ENCODE results near the gene RPL3.
"Not testable (repeated sequence)": the region's sequence is repeated elsewhere in the genome, so short reads cannot be mapped to it uniquely, and the experiment has no call there.

RPL3 gene

DNA sequence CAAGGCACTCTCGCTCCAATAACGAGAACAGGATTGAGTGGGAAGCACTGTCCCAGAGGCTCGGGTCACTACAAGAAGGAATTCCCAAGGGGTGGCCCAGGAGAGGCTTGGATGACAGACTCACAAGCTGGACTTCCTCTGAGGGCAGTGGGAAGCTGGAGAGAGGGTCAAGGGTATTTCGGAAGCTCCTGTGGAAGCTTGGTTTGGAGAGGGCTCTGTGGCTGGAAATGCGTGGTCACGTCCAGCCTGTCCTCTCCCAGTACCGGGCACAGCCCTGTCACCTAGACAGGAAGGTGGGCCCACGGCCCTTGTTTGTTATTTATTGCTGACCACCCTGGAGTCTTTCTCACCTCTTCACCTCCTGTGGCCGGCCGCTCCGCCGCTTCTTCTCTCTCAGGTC is 35.7 kb upstream of the RPL3 start:
- no peak for DNase-seq
- in situ Hi-C loops (cut with HindIII; ENCODE audit: low pct_ligation_motif_present, low pct_unique_long_range_greater_than_20kb, low sequenced_read_pairs) = no loop called here

DNA sequence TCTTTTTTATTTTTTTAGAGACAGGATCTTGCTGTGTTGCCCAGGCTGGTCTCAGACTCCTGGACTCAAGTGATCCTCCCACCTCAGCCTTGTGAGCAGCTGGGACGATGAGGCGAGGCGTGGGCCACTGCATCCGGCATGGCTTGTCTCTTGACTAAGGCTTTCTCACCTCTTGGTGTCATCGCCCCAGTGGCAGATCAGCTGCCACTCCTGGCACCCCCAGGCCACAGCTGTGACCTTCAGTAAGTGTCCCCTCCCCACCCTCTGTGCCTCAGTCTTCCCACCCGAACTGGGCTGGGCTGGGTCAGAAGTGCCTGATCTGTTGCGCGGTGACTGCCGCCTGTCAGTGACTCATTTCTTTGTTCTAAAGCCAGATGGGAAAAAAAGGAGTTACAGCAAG is 33.9 kb upstream of the RPL3 start:
- no peak for DNase-seq
- in situ Hi-C loops (cut with HindIII; ENCODE audit: low pct_ligation_motif_present, low pct_unique_long_range_greater_than_20kb, low sequenced_read_pairs) = no loop called here

DNA sequence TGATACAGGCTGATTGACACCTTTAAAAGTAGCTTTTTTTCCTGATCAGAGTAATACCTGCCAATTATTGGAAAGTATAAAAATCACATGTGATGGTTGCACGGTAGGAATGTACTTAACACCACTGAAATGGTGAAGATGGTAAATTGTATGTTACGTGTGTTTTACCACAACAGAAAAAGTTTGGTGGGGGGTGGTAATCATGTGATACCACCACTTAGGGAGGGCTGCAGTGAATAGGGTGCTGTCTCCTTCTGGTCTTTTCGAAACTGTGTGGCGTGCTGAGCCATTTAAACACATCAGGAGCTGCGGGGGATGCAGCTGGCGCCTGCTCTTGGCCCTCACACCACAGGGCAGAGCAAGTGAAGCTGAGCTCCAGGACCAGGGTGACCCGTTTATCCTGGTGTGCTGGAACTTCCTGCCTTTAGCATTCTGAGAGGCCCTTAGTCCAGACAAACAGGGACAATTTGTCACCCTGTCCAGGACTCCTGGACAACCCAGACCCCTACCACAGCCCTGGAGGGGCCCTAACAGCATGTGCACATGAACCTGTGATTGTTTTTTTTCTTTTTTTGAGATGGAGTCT is 33.0 kb upstream of the RPL3 start:
- in situ Hi-C loops (cut with HindIII; ENCODE audit: low pct_ligation_motif_present, low pct_unique_long_range_greater_than_20kb, low sequenced_read_pairs) = no loop called here
- no peak for DNase-seq

DNA sequence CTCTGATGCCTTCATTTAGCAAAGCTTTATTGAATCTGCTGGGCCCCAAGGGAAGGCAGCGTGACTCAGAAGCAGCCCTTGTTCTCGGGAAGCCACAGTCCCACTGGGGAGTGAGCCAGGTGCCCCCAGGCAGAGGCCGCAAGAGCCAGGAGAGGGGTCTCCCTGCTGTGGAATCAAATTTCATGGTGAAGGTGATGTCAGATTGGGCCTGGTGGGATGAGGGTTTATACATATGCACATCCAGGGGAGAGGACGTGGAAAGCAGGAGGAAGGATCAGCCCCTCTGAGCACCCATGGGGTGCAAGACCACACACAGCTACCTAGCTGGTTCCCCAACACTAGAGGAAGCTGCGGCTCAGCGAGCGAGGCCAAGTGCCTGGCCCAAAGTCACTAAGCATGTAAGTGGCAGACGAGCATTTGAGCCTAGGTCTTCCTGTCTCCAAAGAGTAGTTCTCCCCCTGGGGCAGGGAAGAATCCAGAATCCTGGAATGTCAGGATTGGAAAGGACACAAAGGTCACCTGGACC is 32.3 kb upstream of the RPL3 start:
- in situ Hi-C loops (cut with HindIII; ENCODE audit: low pct_ligation_motif_present, low pct_unique_long_range_greater_than_20kb, low sequenced_read_pairs) = no loop called here
- no peak for DNase-seq

DNA sequence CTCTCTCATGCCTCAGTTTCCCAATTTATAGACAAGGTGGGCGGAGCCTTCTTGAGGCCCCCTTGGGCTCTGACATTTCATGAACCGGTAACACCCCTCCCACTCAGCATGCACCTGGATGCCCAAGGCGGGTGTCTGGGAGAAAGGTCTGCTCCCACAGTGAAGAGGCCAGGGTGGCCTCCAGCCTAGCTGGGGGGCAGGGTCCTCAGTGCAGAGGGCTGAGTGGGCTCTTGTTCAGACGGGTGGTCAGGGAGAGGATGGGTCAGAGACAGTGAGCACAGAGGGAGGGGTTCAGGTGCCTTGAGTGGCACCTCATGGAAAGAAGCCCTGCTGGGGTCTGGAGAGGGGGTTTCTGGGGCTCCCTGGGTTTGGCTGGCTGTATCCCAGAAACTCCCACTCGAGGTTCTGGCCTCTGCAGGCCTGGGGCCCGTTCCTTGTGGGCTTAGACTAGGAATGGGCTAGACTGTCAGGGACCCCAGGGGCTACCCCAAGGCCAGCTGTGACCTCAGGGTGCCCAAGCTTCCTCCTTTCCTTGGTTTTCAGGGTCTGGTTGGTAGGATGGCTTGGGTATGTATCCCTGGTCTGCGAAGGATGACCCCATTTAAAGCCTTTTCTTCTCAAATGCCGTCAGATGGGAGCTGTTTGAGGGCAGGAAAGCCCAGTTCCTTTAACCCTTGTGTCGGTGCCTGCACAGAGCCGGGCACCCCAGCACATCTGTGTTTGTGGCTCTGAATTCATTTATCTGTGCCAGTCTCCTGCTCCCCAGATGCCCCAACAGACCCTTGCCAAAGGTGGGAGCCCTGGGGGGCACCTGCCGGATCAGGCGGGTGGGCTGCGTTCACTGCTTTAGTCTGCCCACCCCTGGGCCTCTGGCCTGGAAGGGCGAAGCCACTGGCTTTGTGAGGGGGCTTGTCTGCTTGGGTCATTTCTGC is 31.6 kb upstream of the RPL3 start:
- DNase-seq = no peak
- in situ Hi-C loops (cut with HindIII; ENCODE audit: low pct_ligation_motif_present, low pct_unique_long_range_greater_than_20kb, low sequenced_read_pairs) = no loop called here

DNA sequence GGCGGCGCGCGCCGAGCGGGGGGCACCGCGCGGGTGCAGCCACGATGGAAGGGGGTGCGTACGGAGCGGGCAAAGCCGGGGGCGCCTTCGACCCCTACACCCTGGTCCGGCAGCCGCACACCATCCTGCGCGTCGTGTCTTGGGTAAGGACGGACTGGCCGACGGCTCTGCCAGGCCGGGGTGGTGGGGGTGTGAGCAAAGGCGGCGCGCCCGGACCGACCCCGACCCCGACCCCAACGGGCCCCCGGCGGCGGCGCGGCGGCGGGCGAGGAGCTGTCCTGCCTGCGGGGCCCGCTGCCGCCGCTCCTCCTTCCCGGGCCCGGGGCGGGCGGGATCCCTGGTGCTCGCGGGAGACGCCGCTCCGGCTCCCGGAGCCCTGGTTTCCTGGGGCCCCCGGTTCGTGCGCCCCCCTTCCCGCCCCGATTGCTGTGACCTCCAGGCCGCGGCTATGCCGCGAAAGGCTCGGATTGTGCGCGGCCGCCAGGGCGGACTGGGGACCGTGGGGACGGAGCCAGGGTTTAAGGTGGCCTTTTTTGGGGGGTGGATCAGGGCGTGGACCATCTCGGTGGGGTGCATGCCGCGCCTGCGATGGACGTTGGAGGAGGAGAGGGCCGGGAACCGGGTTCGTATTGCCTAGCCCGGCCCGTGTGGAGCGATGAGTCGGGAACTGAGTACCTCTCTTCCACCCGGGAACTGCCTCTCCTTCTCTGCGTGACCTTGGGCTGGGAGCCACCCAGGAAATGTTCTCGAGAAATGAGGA is 30.7 kb upstream of the RPL3 start, which contains the start of gene SYNGR1:
TSS of gene SYNGR1 (plus strand) at position 25 of the 760 bp plus-strand sequence. CDS start at position 45, 20 bp downstream.
- no peak for DNase-seq
- in situ Hi-C loops (cut with HindIII; ENCODE audit: low pct_ligation_motif_present, low pct_unique_long_range_greater_than_20kb, low sequenced_read_pairs) = no loop called here

DNA sequence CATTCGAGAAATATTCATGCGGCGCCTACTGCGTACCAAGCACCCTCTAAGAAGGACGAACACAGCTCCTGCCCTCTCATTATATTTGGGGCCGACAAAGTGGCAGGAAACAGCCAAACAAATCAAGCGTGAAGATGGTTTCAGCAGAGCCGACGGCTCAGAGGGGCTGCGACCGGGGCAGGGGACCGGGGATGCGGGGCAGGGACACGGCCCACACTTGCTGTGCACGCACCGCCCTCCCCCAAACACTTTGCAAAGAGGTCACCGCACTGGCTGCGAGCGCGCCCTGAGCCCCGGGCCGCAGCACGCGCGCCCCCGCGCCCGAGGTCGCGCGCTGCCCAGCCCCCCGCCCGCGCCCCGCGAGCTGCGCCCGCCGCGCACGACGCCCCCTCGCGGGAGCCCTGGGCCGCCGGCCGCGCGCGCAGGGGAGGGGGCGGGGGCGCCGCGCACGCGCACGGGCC is 30.1 kb upstream of the RPL3 start:
- in situ Hi-C loops (cut with HindIII; ENCODE audit: low pct_ligation_motif_present, low pct_unique_long_range_greater_than_20kb, low sequenced_read_pairs) = no loop called here
- peak; percentile 5 for DNase-seq

DNA sequence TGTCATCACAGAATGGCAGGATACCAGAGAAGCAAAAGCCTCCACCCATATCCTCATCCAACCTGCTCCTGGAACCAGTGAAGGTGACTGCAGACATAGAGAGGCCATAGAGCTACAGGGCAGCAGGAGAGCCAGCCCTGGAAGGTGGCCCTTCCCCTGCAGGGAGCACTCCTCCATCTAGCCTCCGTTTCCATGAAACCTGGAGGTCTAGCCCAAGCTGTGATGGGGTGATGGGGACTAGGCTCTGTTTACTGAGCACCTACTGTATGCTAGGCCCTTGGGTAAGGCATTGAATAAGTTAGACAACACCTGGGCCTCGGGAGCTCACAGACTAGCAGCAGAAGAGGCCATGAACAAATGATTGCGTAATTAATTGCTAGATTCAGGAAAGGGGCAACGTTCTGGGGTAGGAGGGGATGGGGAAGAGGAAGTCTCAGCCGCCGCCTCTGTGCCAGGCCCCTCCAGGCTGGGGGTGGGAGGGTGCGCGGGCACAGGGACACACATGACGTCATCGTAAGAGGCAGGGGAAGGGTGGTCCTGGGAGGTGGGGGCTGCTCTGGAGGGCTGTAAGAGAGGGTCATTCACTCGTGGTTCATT is 29.6 kb upstream of the RPL3 start:
- in situ Hi-C loops (cut with HindIII; ENCODE audit: low pct_ligation_motif_present, low pct_unique_long_range_greater_than_20kb, low sequenced_read_pairs) = no loop called here
- no peak for DNase-seq

DNA sequence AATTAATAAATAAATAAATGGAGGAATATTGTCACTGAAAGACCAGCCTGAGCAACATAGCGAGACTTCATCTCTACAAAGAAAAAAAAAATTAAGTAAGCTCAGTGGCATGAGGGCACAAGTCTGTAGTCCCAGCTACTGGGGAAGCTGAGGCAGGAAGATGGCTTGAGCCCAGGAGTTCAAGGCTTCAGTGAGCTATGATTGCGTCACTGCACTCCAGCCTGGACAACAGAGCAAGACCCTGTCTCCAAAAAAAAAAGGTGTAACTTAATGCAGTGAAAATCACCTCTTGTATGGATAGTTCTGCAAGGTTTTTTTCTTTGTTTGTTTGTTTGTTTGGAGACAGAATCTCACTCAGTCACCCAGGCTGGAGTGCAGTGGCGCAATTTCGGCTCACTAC is 25.8 kb upstream of the RPL3 start:
- no peak for DNase-seq
- in situ Hi-C loops (cut with HindIII; ENCODE audit: low pct_ligation_motif_present, low pct_unique_long_range_greater_than_20kb, low sequenced_read_pairs) = no loop called here

DNA sequence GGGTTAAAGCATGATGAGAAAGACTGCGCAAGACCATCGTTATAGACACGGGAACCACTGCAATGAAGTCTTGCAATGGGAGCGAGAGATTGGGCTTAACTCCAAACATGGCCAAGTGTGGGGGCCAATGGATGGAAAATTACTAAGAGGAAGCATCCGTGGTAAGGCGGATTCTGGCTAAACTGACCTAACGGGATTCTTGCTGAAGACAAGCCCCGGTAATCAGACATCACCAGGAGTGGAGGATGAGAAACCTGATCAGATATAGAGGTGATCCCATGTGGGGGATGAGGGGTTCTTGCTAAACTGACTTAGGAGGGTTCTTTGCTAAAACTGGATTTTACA is 24.6 kb upstream of the RPL3 start:
- in situ Hi-C loops (cut with HindIII; ENCODE audit: low pct_ligation_motif_present, low pct_unique_long_range_greater_than_20kb, low sequenced_read_pairs) = no loop called here
- DNase-seq = no peak

DNA sequence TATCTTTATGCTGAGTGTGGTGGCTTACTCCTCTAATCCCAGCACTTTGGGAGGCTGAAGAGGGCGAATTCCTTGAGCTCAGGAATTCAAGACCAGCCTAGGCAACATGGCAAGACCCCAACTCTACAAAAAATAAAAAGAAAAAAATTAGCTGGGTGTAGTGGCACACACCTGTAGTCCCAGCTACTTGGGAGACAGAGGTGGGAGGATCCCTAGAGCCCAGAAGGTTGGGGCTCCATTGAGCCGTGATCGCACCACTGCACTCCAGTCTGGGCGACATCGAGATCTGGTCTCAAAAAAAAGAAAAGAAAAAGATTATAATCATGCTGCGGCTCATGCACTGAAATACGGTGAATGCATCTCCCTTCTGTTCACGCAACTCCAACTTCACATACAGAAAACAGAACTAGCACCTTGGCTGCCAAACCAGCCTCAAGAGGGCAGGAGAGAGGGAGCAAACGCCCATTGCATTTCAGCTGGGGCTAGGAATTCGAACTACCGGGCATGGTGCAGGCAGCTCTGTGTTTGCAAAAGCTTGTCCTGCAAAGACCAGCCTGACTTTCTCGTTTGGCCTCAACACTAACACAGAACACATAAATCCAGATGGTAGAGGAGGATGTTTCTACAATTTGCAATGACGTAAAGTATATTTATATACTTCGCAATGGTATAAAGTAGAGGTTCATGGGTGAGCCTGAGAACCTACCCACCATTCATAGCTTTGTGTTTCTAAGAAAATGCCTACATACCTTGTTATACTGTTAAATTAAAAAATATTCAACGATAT is 24.0 kb upstream of the RPL3 start:
- peak; percentile 55 for DNase-seq
- in situ Hi-C loops (cut with HindIII; ENCODE audit: low pct_ligation_motif_present, low pct_unique_long_range_greater_than_20kb, low sequenced_read_pairs) = no loop called here

DNA sequence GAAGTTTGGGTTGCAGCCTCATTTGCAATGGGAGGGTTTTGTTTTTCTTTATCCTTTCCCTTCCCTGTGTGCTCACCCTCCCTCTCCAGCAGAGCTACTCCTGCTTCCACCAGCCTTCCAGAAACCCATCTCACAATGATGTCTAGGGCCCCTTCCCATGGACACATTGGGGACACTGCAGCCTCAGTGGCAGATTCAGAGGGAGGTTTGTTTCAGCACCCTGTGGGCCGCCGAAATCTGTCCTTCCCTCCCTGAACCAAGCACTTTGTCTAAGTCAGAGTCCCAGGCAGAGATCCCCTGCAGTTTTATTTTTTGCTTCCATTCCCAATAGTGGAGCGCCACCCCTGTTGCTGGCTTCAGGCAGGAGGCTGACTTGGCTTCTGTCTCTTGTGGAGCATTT is 21.8 kb upstream of the RPL3 start:
- in situ Hi-C loops (cut with HindIII; ENCODE audit: low pct_ligation_motif_present, low pct_unique_long_range_greater_than_20kb, low sequenced_read_pairs) = no loop called here
- DNase-seq = no peak

DNA sequence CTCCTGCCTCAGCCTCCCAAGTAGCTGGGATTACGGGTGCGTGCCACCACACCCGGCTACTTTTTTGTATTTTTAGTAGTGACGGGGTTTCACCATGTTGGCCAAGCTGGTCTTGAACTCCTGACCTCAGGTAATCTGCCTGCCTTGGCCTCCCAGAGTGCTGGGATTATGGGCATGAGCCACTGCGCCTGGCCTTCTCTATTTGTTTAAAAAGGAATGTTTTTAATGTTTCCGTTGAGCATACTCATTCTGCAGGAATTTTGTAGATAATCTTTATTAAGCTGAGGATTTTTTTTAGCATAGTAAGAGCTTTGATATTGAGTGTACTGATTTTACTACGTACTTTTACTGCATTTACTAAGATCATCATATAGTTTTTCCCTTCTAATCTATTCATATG is 20.4 kb upstream of the RPL3 start:
- in situ Hi-C loops (cut with HindIII; ENCODE audit: low pct_ligation_motif_present, low pct_unique_long_range_greater_than_20kb, low sequenced_read_pairs); DNase-seq: not testable (repeated sequence)

DNA sequence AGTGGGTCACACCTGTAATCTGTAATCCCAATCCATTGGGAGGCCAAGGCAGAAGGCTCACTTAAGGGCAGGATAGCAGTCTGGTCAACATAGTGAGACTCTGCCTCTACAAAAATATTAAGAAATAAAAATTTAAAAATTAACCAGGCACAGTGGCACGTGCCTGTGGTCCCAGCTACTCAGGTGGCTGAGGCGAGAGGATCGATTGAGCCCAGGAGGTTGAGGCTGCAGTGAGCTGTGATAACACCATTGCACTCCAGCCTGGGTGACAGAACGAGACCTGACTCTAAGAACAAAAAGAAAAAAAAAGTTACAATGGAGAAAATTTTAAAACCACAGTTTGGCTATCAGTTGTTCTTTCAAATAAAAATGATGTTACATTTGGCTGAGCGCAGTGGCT is 17.0 kb upstream of the RPL3 start:
- in situ Hi-C loops (cut with HindIII; ENCODE audit: low pct_ligation_motif_present, low pct_unique_long_range_greater_than_20kb, low sequenced_read_pairs) = no loop called here

DNA sequence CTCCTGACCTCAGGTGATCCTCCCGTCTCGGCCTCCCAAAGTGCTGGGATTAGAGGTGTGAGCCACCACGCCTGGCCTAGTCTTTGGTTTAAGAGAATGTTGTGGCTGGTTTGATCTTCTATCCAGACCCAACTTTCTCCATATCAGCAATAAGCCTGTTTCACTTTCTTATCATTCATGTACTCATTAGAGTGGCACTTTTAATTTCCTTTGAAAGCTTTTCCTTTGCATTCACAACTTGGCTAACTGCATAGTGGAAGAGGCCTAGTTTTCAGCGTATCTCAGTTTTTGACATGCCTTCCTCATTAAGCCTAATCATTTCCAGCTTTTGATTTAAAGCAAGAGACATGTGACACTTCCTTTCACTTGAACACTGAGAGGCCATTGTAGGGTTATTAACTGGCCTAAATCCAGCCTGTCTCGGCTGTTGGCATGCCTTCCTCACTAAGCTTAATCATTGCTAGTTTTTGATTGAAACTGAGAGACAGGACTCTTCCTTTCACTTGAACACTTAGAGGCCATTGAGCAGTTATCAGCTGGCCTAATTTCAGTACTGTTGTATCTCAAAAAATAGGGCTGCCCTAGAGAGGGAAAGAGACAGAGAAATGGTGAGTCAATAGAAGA is 13.1 kb upstream of the RPL3 start:
- in situ Hi-C loops (cut with HindIII; ENCODE audit: low pct_ligation_motif_present, low pct_unique_long_range_greater_than_20kb, low sequenced_read_pairs) = no loop called here
- no peak for DNase-seq

More for the DNA sequence above, 17.0 kb upstream of the RPL3 start:
- DNase-seq = no peak

DNA sequence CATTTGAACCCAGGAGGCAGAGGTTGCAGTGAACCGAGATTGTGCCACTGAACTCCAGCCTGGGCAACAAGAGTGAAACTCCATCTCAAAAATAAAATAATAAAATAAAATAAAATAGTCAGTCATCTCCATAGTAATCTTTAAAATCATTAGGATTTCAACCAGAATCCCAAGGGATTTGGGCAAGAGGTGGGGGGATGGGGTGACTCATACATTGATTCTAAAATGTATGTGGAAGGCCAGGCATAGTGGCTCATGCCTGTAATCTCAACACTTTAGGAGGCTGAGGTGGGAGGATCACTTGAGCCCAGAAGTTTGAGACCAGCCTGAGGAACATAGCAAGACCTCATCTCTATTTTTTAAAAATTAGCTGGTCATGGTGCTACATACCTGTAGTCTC is 11.1 kb upstream of the RPL3 start:
- in situ Hi-C loops (cut with HindIII; ENCODE audit: low pct_ligation_motif_present, low pct_unique_long_range_greater_than_20kb, low sequenced_read_pairs); DNase-seq: not testable (repeated sequence)

DNA sequence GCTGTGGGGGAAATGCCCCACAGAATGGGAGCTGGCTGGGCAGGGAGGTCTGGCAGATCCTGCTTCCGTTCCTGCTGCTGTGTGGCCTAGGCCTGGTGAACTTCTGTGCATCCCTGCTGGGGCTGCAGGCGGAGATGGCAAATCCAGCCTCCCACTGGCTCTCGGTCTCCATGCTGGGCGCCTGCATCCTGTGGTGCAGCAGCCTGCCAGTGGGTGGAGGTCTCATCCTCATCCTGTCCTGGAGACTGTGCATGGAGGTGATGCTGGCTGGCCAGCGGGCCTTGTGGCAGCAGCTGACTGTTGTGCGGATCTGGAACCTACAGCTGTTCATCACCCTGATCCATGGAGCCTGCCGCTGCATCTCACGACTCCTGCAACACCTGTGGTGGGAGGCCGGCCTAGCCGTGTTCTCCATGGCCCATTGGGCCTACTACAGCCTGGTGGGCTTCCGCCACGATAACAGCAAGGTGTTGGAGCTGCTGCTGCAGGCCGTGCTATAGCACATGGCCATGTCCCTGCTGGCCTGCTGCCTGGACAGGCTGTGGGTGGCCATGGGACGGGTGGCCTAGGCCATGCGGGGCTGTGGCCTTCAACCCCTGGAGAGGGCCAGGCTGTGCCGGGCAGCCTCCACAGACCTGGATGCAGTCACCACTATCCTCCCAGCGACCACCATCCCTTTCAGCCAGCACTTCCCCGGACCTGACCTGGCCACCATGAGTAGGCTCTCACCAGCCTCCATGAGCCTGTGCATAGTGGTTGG is 8.8 kb upstream of the RPL3 start:
- in situ Hi-C loops (cut with HindIII; ENCODE audit: low pct_ligation_motif_present, low pct_unique_long_range_greater_than_20kb, low sequenced_read_pairs) = no loop called here
- no peak for DNase-seq

Data from ACHN (cell line).